ENCODE data around the gene ZNF521.

DNA sequence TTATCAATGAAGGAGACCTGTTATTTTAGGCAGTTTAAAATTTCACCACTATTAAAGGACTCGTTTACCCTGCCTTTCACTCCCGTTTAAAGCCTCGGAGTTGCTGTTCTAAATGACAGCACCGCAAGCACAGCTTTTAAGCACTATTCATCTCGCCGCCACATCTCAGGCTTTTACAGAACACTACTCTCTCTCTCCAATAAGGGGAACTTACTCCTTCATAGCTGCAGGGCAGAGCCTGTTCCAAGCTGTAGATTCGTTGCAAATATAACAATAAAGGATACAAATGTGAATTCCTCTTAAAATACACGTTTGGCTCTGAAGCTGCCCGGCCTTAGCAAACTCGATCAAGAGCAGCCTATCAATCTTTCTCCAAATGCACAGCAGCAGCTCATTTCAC is 271.8 kb downstream of the ZNF521 start:
- TF ChIP-seq, protein P1, sequence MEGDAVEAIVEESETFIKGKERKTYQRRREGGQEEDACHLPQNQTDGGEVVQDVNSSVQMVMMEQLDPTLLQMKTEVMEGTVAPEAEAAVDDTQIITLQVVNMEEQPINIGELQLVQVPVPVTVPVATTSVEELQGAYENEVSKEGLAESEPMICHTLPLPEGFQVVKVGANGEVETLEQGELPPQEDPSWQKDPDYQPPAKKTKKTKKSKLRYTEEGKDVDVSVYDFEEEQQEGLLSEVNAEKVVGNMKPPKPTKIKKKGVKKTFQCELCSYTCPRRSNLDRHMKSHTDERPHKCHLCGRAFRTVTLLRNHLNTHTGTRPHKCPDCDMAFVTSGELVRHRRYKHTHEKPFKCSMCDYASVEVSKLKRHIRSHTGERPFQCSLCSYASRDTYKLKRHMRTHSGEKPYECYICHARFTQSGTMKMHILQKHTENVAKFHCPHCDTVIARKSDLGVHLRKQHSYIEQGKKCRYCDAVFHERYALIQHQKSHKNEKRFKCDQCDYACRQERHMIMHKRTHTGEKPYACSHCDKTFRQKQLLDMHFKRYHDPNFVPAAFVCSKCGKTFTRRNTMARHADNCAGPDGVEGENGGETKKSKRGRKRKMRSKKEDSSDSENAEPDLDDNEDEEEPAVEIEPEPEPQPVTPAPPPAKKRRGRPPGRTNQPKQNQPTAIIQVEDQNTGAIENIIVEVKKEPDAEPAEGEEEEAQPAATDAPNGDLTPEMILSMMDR (IDR thresholded peaks at IDR 0.05), result no peak
- TF ChIP-seq POLR2AphosphoS5 (IDR thresholded peaks at IDR 0.05), result no peak
- no peak for TF ChIP-seq POLR2A (IDR thresholded peaks at IDR 0.05)
